ENCODE results near the gene NRXN3.
A peak's percentile ranks its signal among the peaks of the same experiment; 100 is the strongest.

Gene NRXN3

GRCh38 chr14:78917462-78917861 is 747.3 kb downstream of the NRXN3 start:
- no peak for DNase-seq (ENCODE audit: low spot score)
- TF ChIP-seq CTCF (IDR thresholded peaks at IDR 0.05; ENCODE audit: poor library complexity, severe bottlenecking) = no peak
- Histone ChIP-seq H3K36me3 (ENCODE audit: low read depth) (no peaks in the 10 kb centered on the region), H3K9me3 (ENCODE audit: severe bottlenecking) (no peaks in the 10 kb centered on the region), H3K27me3 (ENCODE audit: insufficient read depth, poor library complexity, severe bottlenecking) (peaks cover 21% of the 10 kb centered on the region), H3K27ac (ENCODE audit: poor library complexity, severe bottlenecking) (no peak overlapping the region), H3K4me1 (ENCODE audit: insufficient read depth, poor library complexity, severe bottlenecking) (peaks cover 9% of the 10 kb centered on the region), H3K4me3 (ENCODE audit: severe bottlenecking) (no peak overlapping the region)
- no peak for ATAC-seq (ENCODE audit: low read depth)

GRCh38 chr14:78921856-78922255 is 751.7 kb downstream of the NRXN3 start:
- Histone ChIP-seq H3K27ac (ENCODE audit: poor library complexity, severe bottlenecking) (peak overlapping the region; percentile 21), H3K4me1 (ENCODE audit: insufficient read depth, poor library complexity, severe bottlenecking) (peaks cover 12% of the 10 kb centered on the region), H3K36me3 (ENCODE audit: low read depth) (no peaks in the 10 kb centered on the region), H3K4me3 (ENCODE audit: severe bottlenecking) (no peak overlapping the region), H3K9me3 (ENCODE audit: severe bottlenecking) (no peaks in the 10 kb centered on the region), H3K27me3 (ENCODE audit: insufficient read depth, poor library complexity, severe bottlenecking) (no peaks in the 10 kb centered on the region)
- no peak for TF ChIP-seq CTCF (IDR thresholded peaks at IDR 0.05; ENCODE audit: poor library complexity, severe bottlenecking)
- DNase-seq (ENCODE audit: low spot score) (no peak), ATAC-seq (ENCODE audit: low read depth) (peak; percentile 94)

GRCh38 chr14:78927261-78927660 is 757.1 kb downstream of the NRXN3 start:
- Histone ChIP-seq H3K4me1 (ENCODE audit: insufficient read depth, poor library complexity, severe bottlenecking) (peaks cover 4% of the 10 kb centered on the region), H3K36me3 (ENCODE audit: low read depth) (no peaks in the 10 kb centered on the region), H3K27me3 (ENCODE audit: insufficient read depth, poor library complexity, severe bottlenecking) (no peaks in the 10 kb centered on the region), H3K9me3 (ENCODE audit: severe bottlenecking) (no peaks in the 10 kb centered on the region), H3K4me3 (ENCODE audit: severe bottlenecking) (no peak overlapping the region), H3K27ac (ENCODE audit: poor library complexity, severe bottlenecking) (no peak overlapping the region)
- no peak for TF ChIP-seq CTCF (IDR thresholded peaks at IDR 0.05; ENCODE audit: poor library complexity, severe bottlenecking)
- peak; percentile 21; the same call in 1 of the 3 replicates for ATAC-seq (ENCODE audit: low read depth)
- DNase-seq (ENCODE audit: low spot score) = no peak

- Histone ChIP-seq H3K9me3 (ENCODE audit: severe bottlenecking) (no peaks in the 10 kb centered on the region), H3K4me3 (ENCODE audit: severe bottlenecking) (no peak overlapping the region), H3K27me3 (ENCODE audit: insufficient read depth, poor library complexity, severe bottlenecking) (peaks cover 6% of the 10 kb centered on the region), H3K27ac (ENCODE audit: poor library complexity, severe bottlenecking) (no peak overlapping the region), H3K36me3 (ENCODE audit: low read depth) (no peaks in the 10 kb centered on the region), H3K4me1 (ENCODE audit: insufficient read depth, poor library complexity, severe bottlenecking) (no peaks in the 10 kb centered on the region)
- ATAC-seq (ENCODE audit: low read depth) = no peak
- DNase-seq (ENCODE audit: low spot score) = no peak
- TF ChIP-seq CTCF (IDR thresholded peaks at IDR 0.05; ENCODE audit: poor library complexity, severe bottlenecking) = no peak
Observed at GRCh38 chr14:78933166-78933565, 763.0 kb downstream of the NRXN3 start.

GRCh38 chr14:78933948-78934524 is 763.9 kb downstream of the NRXN3 start:
- H3K36me3 ChIP-seq (ENCODE audit: low read depth) = no peaks in the 10 kb centered on the region
- H3K27me3 ChIP-seq (ENCODE audit: insufficient read depth, poor library complexity, severe bottlenecking) = peaks cover 6% of the 10 kb centered on the region
- no peak for DNase-seq (ENCODE audit: low spot score)
- TF ChIP-seq CTCF (IDR thresholded peaks at IDR 0.05; ENCODE audit: poor library complexity, severe bottlenecking) = peak; percentile 81
- ATAC-seq (ENCODE audit: low read depth) = no peak
- no peak overlapping the region for H3K27ac ChIP-seq (ENCODE audit: poor library complexity, severe bottlenecking)
- no peak overlapping the region for H3K4me3 ChIP-seq (ENCODE audit: severe bottlenecking)
- no peaks in the 10 kb centered on the region for H3K4me1 ChIP-seq (ENCODE audit: insufficient read depth, poor library complexity, severe bottlenecking)
- H3K9me3 ChIP-seq (ENCODE audit: severe bottlenecking) = no peaks in the 10 kb centered on the region

Data from RWPE2 (cell line).